ENCODE data around the gene AFP.
"Not testable (repeated sequence)": the region's sequence is repeated elsewhere in the genome, so short reads cannot be mapped to it uniquely, and the experiment has no call there.

The AFP gene

DNA sequence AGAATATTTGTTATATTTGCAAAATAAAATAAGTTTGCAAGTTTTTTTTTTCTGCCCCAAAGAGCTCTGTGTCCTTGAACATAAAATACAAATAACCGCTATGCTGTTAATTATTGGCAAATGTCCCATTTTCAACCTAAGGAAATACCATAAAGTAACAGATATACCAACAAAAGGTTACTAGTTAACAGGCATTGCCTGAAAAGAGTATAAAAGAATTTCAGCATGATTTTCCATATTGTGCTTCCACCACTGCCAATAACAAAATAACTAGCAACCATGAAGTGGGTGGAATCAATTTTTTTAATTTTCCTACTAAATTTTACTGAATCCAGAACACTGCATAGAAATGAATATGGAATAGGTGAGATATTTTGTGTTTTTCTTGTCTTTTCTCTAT, at the start of gene AFP:
AFP (plus strand) TSS at position 238 of the 400 bp plus-strand sequence; CDS start at position 280, 42 bp downstream.
- no peak for DNase-seq (ENCODE audit: low spot score)

DNA sequence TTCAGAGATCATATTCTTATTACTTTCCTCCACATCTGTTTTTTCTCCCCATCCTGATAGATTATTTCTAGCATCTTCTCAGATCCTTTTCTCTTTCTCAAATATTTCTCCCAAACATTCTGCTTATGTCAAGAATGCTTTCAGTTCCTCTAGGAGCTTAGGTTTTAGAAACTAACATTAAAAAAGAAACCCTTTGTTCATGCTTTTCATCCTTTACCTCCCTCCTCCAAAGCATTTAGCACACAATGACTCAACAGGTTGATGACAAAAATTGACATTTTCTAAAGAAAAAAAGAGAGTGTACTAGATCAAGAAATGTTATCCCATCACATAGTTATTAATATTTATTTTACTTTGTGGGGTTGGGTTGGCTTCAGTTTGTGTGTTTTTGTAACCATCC, 48.5 kb upstream of the AFP start:
- no peak for DNase-seq (ENCODE audit: low spot score)

GRCh38 chr4:73388887-73389286, 47.1 kb upstream of the AFP start:
- no peak for DNase-seq (ENCODE audit: low spot score)

DNA sequence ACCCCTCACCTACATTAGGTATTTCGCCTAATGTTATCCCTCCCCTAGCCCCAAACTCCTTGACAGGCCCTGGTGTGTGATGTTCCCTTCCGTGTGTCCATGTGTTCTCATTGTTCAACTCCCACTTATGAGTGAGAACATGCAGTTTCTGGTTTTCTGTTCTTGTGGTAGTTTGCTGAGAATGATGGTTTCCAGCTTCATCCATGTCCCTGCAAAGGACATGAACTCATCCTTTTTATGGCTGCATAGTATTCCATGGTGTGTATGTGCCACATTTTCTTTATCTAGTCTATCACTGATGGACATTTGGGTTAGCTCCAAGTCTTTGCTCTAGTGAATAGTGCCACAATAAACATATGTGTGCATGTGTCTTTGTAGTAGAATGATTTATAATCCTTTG, 46.4 kb upstream of the AFP start:
- DNase-seq (ENCODE audit: low spot score), result not testable (repeated sequence)

DNA sequence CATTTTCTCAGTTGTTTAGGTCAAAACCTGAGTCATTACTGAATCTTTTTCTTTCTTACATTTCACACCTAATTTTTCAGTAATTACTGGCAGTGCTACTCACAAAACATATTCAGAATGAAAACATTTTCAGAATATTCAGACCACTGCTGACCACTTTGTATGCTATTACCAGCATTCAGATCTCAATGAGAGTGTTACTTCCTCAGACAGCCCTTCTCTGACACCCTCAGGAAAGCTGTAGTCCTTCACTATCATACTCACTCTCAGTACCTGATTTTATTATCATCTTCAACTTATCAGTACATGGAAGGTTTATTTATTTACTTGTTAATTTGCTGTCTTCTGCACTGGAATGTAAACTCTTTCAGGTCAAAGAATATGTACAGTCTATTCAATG, 44.2 kb upstream of the AFP start:
- no peak for DNase-seq (ENCODE audit: low spot score)

DNA sequence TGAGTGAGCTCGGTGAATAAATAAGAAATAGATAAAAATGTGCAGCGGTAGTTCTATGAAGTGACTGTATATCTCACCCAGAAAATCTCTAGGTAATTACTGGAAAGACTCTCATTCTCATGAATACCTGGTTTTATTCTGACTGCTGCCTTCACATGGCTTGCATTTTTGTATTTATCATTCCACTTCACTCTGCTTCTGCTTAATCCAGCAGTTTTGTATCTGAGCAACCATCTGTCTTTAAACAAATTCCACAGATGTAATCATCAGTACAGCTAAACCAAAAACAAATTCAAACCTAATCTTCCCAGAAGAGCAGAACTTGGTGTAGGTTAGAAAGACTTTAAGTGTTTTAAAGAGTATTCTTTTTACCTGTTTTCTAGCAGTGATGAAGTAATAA, 43.1 kb upstream of the AFP start:
- DNase-seq (ENCODE audit: low spot score), result no peak

DNA sequence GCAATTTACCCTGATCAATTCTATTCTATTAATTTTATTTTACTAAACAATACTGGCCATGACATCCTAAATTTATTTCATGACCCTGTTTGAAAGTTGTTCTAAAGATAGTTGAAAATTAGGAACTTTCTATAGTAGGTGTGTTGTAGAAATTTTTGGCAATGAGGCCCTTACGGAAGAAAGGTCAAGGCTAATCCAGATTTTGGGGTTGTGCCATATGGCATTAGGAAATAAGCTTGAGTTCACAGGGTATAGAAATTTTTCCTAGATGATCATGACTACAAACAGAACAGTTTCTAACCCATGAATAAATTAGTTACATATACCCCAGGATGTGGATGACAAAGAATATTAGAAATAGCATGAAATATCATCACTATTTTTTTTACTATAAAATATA, 39.7 kb upstream of the AFP start:
- DNase-seq (ENCODE audit: low spot score), result no peak

- DNase-seq (ENCODE audit: low spot score), result no peak
Measured at GRCh38 chr4:73396993-73397972, 38.7 kb upstream of the AFP start.

DNA sequence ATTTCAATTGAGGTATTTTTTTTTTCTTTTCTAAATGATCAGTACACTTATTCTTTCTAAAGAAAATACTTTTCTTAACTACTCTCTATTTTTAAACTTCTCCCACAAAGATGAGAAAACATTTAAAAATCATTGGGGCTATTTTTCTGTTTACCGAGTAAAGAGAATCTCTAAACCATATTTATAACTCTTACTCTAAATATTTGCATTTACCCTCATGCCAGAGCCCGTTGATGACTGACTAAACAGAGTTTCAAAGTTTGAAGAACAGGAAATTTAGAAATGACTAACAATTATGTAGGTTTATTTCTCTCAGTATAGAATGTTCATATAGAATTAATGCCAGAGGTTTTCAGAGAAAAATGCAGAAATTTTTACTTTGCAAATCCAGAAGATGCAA, 34.6 kb upstream of the AFP start:
- no peak for DNase-seq (ENCODE audit: low spot score)

GRCh38 chr4:73404042-73404441, 32.0 kb upstream of the AFP start, which contains the start of gene ALB:
TSS of gene ALB (plus strand) at chr4:73404287. CDS start at chr4:73404328, 41 bp downstream.
- DNase-seq (ENCODE audit: low spot score), result no peak

- no peak for DNase-seq (ENCODE audit: low spot score)
Measured at GRCh38 chr4:73404457-73404856, 31.6 kb upstream of the AFP start.

GRCh38 chr4:73405138-73405537, 30.9 kb upstream of the AFP start:
- no peak for DNase-seq (ENCODE audit: low spot score)

- no peak for DNase-seq (ENCODE audit: low spot score)
Measured at GRCh38 chr4:73406548-73406875, 29.5 kb upstream of the AFP start.

DNA sequence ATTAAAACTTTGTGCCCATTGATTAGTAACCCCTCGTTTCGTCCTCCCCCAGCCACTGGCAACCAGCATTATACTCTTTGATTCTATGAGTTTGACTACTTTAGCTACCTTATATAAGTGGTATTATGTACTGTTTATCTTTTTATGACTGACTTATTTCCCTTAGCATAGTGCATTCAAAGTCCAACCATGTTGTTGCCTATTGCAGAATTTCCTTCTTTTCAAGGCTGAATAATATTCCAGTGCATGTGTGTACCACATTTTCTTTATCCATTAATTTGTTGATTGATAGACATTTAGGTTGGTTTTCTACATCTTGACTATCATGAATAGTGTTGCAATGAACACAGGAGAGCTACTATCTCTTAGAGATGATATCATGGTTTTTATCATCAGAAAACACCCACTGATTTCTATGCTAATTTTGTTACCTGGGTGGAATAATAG, 28.8 kb upstream of the AFP start:
- DNase-seq (ENCODE audit: low spot score), result no peak

GRCh38 chr4:73408181-73408867, 27.7 kb upstream of the AFP start:
- DNase-seq (ENCODE audit: low spot score), result peak; percentile 8

GRCh38 chr4:73409012-73409862, 26.8 kb upstream of the AFP start:
- no peak for DNase-seq (ENCODE audit: low spot score)

- DNase-seq (ENCODE audit: low spot score), result no peak
Measured at GRCh38 chr4:73409978-73410548, 26.0 kb upstream of the AFP start.

DNA sequence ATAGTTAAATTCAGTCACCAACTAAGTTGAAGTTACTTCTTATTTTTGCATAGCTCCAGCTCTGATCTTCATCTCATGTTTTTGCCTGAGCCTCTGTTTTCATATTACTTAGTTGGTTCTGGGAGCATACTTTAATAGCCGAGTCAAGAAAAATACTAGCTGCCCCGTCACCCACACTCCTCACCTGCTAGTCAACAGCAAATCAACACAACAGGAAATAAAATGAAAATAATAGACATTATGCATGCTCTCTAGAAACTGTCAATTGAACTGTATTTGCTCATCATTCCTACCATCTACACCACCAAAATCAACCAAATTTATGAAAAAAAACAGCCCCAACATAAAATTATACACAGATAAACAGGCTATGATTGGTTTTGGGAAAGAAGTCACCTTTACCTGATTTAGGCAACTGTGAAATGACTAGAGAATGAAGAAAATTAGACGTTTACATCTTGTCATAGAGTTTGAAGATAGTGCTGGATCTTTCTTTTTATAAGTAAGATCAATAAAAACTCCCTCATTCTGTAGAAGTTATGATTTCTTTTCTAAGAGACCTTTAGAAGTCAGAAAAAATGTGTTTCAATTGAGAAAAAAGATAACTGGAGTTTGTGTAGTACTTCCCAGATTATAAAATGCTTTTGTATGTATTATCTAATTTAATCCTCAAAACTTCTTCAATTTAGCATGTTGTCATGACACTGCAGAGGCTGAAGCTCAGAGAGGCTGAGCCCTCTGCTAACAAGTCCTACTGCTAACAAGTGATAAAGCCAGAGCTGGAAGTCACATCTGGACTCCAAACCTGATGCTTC, 24.9 kb upstream of the AFP start:
- DNase-seq (ENCODE audit: low spot score), result no peak

DNA sequence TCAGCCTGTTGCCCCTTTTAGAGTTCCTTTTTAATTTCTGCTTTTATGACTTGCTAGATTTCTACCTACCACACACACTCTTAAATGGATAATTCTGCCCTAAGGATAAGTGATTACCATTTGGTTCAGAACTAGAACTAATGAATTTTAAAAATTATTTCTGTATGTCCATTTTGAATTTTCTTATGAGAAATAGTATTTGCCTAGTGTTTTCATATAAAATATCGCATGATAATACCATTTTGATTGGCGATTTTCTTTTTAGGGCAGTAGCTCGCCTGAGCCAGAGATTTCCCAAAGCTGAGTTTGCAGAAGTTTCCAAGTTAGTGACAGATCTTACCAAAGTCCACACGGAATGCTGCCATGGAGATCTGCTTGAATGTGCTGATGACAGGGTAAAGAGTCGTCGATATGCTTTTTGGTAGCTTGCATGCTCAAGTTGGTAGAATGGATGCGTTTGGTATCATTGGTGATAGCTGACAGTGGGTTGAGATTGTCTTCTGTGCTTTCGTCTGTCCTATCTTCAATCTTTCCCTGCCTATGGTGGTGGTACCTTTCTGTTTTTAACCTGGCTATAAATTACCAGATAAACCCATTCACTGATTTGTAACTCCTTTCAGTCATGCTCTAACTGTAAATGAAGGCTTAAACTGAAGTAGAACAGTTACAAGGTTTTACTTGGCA, 24.1 kb upstream of the AFP start:
- DNase-seq (ENCODE audit: low spot score), result no peak

GRCh38 chr4:73413294-73413755, 22.7 kb upstream of the AFP start:
- DNase-seq (ENCODE audit: low spot score), result no peak
